Lung (tissue), 12 donors: ENCODE measurements around the gene CCDC182. TPM values are rescaled to one million over a fixed set of nuclear protein-coding genes. Genes with fewer than 3 reads are reported as not detected.

Source experiments
- ATAC-seq: fragments of 200-7000 bp; cut with Tn5 transposase; one replicate; pipeline ENCODE4 v1.9.1; 2020; ENCODE audit warnings: moderate number of reproducible peaks; ENCODE audit not compliant: insufficient read depth, low FRiP score
- DNase-seq, 3 donors: peaks; one replicate each; pipeline ENCODE4 v3.0.0-alpha.2; 2013 to 2017
- H3K27ac ChIP-seq, 2 donors: one replicate each; pipeline ENCODE4 v1.5.1; 2013; ENCODE audit warnings: mild to moderate bottlenecking in 2 of 2, moderate library complexity in 2 of 2, control low read depth in 1 of 2, inconsistent platforms in 1 of 2, low read depth in 1 of 2, low read length in 1 of 2
- H3K27me3 ChIP-seq, 3 donors: one replicate each; pipeline ENCODE4 v1.5.1; 2013; ENCODE audit warnings: low read length in 2 of 3; ENCODE audit not compliant: control insufficient read depth in 3 of 3, insufficient read depth in 3 of 3
- H3K36me3 ChIP-seq, 4 donors: one replicate each; pipeline ENCODE4 v1.5.1; 2013; ENCODE audit warnings: low read length in 4 of 4, mild to moderate bottlenecking in 1 of 4, moderate library complexity in 1 of 4; ENCODE audit not compliant: control insufficient read depth in 4 of 4, insufficient read depth in 4 of 4
- H3K4me1 ChIP-seq, 5 donors: one replicate each; pipeline ENCODE4 v1.5.1; 2013; ENCODE audit warnings: low read length in 5 of 5, mild to moderate bottlenecking in 2 of 5, moderate library complexity in 1 of 5; ENCODE audit not compliant: control insufficient read depth in 5 of 5, insufficient read depth in 5 of 5
- H3K4me3 ChIP-seq: one replicate; pipeline ENCODE4 v1.5.1; 2013; ENCODE audit warnings: mild to moderate bottlenecking, control low read depth, moderate library complexity
- H3K9ac ChIP-seq, 2 donors: one replicate each; pipeline ENCODE4 v1.5.1; 2013; ENCODE audit warnings: low read length in 2 of 2, control low read depth in 1 of 2; ENCODE audit not compliant: insufficient read depth in 1 of 2
- H3K9me3 ChIP-seq, 4 donors: one replicate each; pipeline ENCODE4 v1.5.1; 2013; ENCODE audit warnings: low read length in 3 of 4, mild to moderate bottlenecking in 1 of 4, moderate library complexity in 1 of 4; ENCODE audit not compliant: control insufficient read depth in 4 of 4, insufficient read depth in 3 of 4
- CTCF ChIP-seq: IDR thresholded peaks from 2 replicates; pipeline ENCODE4 v1.5.1; 2012; ENCODE audit warnings: mild to moderate bottlenecking; ENCODE audit errors: control extremely low read depth, extremely low read depth
- WGBS, 2 donors: extraction: QIAGEN DNeasy Blood & Tissue Kit; methylation state at CpG; one replicate each; pipeline ENCODE4 v1.1.7; 2013; 5-methylcytosine and 5-hydroxymethylcytosine counted together
- polyA plus RNA-seq, 2 donors: library from polyadenylated mRNA; stranded (reverse); fragments of 200-250 nt; gene quantifications; one replicate each; pipeline ENCODE4 v1.2.1, GENCODE V29; 2013
- total RNA-seq, 2 donors: library from RNA; depleted of rRNA in 1 of 2; stranded (reverse); fragments of >200 nt in 1 of 2; gene quantifications; one replicate each; pipeline ENCODE4 v1.2.1, GENCODE V29; 2014 to 2021
- donor health status: control.
- donor health status: control.
- donor health status: Bipolar disorder and iron deficiency.
- donor health status: healthy.
- donor health status: DM: yes; HTN: yes; CAD: no.

The CCDC182 gene
- total and polyA plus RNA-seq, 4 donors, result not detected

GRCh38 chr17:57713140-57713539 lies 32.0 kb downstream of the CCDC182 start:
- no peak overlapping the region for H3K4me3 ChIP-seq
- no peak overlapping the region for H3K27ac ChIP-seq
- H3K9me3 ChIP-seq, result no peaks in the 10 kb centered on the region
- no peaks in the 10 kb centered on the region for H3K36me3 ChIP-seq
- no peak overlapping the region for H3K9ac ChIP-seq
- peaks cover 0 to 5% (median 0%) of the 10 kb centered on the region in 5 donors for H3K4me1 ChIP-seq
- 84 to 90% methylated on average over 7 of the region's 7 CpGs for WGBS, 2 donors
- no peaks in the 10 kb centered on the region for H3K27me3 ChIP-seq
- TF ChIP-seq CTCF, result no peak
- DNase-seq (no peak), ATAC-seq (no peak)

DNA sequence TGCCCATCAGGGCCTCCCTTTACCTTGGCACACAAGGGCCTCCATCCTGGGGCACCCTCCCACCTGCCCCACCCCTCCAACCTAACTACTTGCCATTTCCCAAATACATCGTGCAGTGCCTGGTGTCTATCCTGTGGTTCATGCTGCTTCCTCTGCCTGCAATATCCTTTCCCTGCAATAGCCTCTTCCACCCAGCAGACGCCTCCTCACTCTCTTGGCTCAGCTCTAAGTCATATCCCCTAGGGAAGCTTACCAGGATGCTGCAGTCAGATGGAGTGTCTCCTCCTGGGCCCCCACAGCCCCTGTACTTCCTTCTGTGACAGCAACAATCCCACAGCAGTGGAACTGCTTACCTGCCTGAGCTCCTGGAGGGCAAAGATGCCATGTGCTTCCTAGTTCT lies 36.7 kb downstream of the CCDC182 start:
- Histone ChIP-seq H3K27ac (no peak overlapping the region), H3K9me3 (no peaks in the 10 kb centered on the region), H3K36me3 (no peaks in the 10 kb centered on the region), H3K4me3 (no peak overlapping the region), H3K9ac (no peak overlapping the region), H3K4me1 (peaks cover 0 to 29% (median 0%) of the 10 kb centered on the region in 5 donors), H3K27me3 (no peaks in the 10 kb centered on the region)
- whole genome bisulfite sequencing, 2 donors, result 25 to 47% methylated on average over 2 of the region's 2 CpGs
- DNase-seq, result peak in 2 of 3 donors; percentile 49 to 58
- TF ChIP-seq CTCF, result no peak
- ATAC-seq, result no peak

DNA sequence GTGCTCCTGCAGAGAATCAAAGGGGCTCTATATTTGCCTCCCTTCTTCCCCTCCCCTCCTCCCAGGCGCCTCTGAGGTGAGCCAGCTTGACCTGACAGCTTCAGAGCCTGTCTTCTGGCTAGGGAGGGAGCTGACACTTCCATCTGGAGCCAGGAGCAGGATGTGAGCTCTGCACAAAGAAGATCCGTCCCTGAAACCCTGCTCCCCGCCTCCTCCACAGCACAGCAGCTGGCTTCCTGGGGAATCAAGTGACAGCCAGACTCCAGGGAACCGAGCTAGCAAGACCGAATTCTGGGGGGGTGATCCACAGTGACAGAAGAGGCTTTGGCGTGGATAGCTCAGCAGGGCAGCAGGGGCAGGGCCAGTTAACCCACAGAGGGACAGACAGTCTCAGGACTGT lies 37.2 kb downstream of the CCDC182 start:
- no peak for ATAC-seq
- Histone ChIP-seq H3K4me1 (peaks cover 0 to 29% (median 0%) of the 10 kb centered on the region in 5 donors), H3K27ac (no peak overlapping the region), H3K4me3 (no peak overlapping the region), H3K27me3 (no peaks in the 10 kb centered on the region), H3K9me3 (no peaks in the 10 kb centered on the region), H3K36me3 (no peaks in the 10 kb centered on the region), H3K9ac (no peak overlapping the region)
- WGBS, 2 donors, result 47 to 55% methylated on average over 6 of the region's 6 CpGs
- TF ChIP-seq CTCF, result no peak
- peak; percentile 92 to 95 (median 93) for DNase-seq

GRCh38 chr17:57706761-57707160 lies 38.3 kb downstream of the CCDC182 start:
- TF ChIP-seq CTCF, result no peak
- 71 to 85% methylated on average over 9 of the region's 9 CpGs for WGBS, 2 donors
- DNase-seq (no peak), ATAC-seq (no peak)
- H3K4me1 ChIP-seq, result peaks cover 0 to 29% (median 0%) of the 10 kb centered on the region in 5 donors
- H3K9ac ChIP-seq, result no peak overlapping the region
- no peaks in the 10 kb centered on the region for H3K27me3 ChIP-seq
- no peak overlapping the region for H3K27ac ChIP-seq
- H3K4me3 ChIP-seq, result no peak overlapping the region
- no peaks in the 10 kb centered on the region for H3K9me3 ChIP-seq
- H3K36me3 ChIP-seq, result no peaks in the 10 kb centered on the region
